GM06990 (cell line): ENCODE measurements around the gene NCOA6.
"Not testable (repeated sequence)": the region's sequence is repeated elsewhere in the genome, so short reads cannot be mapped to it uniquely, and the experiment has no call there.

ENCODE experiments used
- DNase-seq: peaks from one replicate; pipeline ENCODE4 v3.0.0-alpha.2; 2011; ENCODE audit not compliant: insufficient read length; ENCODE audit errors: extremely low read depth
- H3K27me3 ChIP-seq: replicated peaks from 2 replicates; pipeline ENCODE4 v1.6.0; 2011; ENCODE audit warnings: low read length; ENCODE audit not compliant: control insufficient read depth, insufficient read depth
- H3K36me3 ChIP-seq: 2 replicates; pipeline ENCODE4 v1.5.1; 2011; ENCODE audit warnings: low read length; ENCODE audit not compliant: control insufficient read depth, insufficient read depth
- H3K4me3 ChIP-seq: replicated peaks from 2 replicates; pipeline ENCODE4 v1.5.1; 2011; ENCODE audit warnings: low read depth, mild to moderate bottlenecking, control low read depth, low read length
- TF ChIP-seq, protein P1 (sequence below): IDR thresholded peaks from 2 replicates; pipeline ENCODE4 v1.5.1; 2011; ENCODE audit warnings: low read length, control low read depth, mild to moderate bottlenecking, inconsistent platforms; ENCODE audit not compliant: insufficient read depth, poor library complexity, severe bottlenecking

The NCOA6 gene

DNA sequence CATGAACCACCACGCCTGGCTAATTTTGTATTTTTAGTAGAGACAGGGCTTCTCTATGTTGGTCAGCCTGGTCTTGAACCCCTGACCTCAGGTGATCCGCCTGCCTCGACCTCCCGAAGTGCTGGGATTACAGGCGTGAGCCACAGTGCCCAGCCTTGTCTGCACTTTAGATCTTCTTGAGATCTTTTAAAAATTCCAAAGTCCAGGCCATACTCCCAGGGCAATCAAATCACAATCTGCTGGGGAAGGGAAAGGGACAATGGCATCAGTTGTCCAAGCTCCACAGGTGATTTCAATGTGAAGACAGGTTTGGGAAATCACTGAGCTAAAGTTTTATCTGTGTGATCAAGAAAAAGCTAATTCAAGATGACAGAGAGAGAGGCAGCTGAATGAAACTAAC is 16.9 kb downstream of the NCOA6 start:
- TF ChIP-seq, protein P1, sequence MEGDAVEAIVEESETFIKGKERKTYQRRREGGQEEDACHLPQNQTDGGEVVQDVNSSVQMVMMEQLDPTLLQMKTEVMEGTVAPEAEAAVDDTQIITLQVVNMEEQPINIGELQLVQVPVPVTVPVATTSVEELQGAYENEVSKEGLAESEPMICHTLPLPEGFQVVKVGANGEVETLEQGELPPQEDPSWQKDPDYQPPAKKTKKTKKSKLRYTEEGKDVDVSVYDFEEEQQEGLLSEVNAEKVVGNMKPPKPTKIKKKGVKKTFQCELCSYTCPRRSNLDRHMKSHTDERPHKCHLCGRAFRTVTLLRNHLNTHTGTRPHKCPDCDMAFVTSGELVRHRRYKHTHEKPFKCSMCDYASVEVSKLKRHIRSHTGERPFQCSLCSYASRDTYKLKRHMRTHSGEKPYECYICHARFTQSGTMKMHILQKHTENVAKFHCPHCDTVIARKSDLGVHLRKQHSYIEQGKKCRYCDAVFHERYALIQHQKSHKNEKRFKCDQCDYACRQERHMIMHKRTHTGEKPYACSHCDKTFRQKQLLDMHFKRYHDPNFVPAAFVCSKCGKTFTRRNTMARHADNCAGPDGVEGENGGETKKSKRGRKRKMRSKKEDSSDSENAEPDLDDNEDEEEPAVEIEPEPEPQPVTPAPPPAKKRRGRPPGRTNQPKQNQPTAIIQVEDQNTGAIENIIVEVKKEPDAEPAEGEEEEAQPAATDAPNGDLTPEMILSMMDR: no peak

DNA sequence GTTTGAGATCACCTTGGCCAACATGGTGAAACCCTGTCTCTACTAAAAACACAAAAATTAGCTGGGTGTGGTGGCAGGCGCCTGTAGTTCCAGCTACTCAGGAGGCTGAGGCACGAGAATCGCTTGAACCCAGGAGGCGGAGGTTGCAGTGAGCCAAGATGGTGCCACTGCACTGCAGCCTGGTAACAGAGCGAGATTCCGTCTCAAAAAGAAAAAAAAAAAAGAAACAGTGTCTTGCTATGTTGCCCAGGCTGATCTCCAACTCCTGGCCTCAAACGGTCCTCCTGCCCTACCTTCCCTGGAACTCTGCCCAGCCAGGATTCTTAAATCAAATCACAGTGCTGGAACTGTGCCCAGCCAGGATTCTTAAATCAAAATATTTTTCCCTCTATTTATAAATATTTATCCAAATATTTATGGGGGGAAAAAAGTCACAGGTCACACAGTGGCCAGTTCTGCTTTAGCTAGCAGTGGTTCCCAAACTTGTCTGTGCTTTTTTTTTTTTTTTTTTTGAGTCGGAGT is 17.4 kb downstream of the NCOA6 start:
- DNase-seq, H3K4me3 ChIP-seq, H3K36me3 ChIP-seq, H3K27me3 ChIP-seq: not testable (repeated sequence)

More for the DNA sequence above, 16.9 kb downstream of the NCOA6 start:
- no peaks in the 10 kb centered on the region for H3K36me3 ChIP-seq
- no peak for DNase-seq
- no peak overlapping the region for H3K4me3 ChIP-seq
- H3K27me3 ChIP-seq: no peaks in the 10 kb centered on the region

DNA sequence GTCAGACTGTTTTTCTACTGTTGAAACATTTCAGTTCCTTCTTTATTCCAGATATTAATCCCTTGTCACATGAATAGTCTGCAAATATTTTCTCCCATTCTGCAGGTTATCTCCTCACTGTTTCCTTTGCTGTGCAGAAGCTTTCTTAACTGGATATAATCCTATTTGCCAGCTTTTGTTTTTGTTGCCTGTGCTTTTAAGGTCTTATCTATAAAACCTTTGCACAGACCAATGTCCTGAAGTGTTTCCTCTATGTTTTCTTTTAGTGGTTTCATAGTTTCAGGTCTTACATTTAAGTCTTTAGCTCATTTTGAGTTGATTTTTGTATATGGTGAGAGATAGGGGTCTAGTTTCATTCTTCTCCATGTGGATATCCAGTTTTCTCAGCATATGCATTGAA is 19.2 kb downstream of the NCOA6 start:
- TF ChIP-seq, protein P1: no peak
- Histone ChIP-seq H3K36me3 (no peaks in the 10 kb centered on the region), H3K27me3 (no peaks in the 10 kb centered on the region), H3K4me3 (no peak overlapping the region)
- DNase-seq: no peak

DNA sequence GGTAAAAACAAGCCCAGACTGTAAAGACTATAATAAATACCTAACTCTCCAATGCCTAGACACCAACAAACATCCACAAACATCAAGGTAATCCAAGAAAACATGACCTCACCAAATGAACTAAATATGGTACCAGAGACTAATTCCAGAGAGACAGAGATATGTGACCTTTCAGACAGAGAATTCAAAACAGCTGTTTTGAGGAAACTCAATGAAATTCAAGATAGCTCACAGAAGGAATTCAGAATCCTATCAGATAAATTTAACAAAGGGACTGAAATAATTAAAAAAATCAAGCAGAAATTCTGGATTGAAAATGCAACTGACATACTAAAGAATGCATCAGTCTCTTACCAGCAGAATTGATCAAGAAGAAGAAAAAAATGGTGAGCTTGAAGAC is 26.6 kb downstream of the NCOA6 start:
- H3K4me3 ChIP-seq: no peak overlapping the region
- no peaks in the 10 kb centered on the region; the same call in 1 of the 2 replicates for H3K36me3 ChIP-seq
- H3K27me3 ChIP-seq: no peaks in the 10 kb centered on the region
- no peak for DNase-seq
- TF ChIP-seq, protein P1: no peak

DNA sequence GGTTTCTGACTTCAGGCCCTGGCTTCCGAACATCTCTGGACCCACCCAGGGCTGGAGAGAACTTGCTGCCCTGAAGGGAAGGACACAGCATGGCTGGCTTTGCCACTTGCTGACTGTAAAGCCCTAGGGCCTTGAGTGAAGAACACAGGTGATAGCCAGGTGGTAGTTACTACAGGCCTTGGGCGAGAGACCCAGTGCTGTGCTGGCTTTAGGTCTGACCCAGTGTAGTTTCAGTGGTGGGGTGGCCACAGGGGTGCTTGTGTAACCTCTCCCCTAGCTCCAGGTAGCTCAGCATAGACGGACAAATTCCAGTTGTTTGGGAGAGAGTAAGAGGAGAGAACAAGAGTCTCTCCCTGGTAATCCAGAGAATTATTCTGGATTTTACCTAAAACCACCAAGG is 27.1 kb downstream of the NCOA6 start:
- Histone ChIP-seq H3K4me3 (no peak overlapping the region), H3K36me3 (no peaks in the 10 kb centered on the region; the same call in 1 of the 2 replicates), H3K27me3 (no peaks in the 10 kb centered on the region)
- TF ChIP-seq, protein P1: no peak
- no peak for DNase-seq

DNA sequence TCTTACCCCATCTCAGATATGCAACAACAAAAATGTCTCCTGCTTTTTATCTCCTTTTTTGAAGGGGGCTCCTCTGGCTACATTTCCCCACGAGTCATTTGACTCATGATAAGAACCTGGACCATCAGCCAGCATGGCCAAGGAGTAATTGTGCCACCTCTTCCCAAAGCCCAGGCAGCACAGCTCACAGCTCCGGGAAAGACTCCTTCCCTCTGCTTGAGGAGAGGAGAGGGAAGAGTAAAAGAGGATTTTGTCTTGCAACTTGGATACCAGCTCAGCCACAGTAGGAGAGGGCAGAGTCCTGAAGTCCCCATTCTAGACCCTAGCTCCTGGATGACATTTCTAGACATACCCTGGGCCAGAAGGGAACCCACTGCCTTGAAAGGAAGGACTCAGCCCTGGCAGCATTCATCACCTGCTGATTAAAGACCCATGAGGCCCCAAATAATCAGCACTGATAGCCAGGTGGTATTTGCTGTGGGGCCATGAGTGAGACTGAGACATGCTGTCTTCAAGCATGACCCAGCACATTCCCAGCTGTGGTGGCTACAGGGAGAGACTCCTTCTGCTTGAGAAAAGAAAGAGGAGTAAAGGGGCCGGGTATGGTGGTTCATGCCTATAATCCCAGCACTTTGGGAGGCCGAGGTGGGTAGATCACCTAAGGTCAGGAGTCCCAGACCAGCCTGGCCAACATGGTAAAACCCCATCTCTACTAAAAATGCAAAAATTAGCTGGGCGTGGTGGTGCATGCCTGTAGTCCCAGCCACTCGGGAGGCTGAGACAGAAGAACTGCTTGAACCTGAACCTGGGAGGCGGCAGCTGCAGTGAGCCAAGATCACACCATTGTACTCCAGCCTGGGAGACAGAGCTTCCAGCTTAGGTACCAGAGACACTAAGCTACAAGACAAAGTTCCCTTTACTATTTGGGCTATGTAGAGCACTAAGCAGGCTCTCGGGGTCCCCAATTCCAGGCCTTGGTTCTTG is 28.1 kb downstream of the NCOA6 start:
- no peak for DNase-seq
- TF ChIP-seq, protein P1: no peak
- no peaks in the 10 kb centered on the region for H3K27me3 ChIP-seq
- H3K36me3 ChIP-seq: no peaks in the 10 kb centered on the region; the same call in 1 of the 2 replicates
- no peak overlapping the region for H3K4me3 ChIP-seq
